ENCODE measurements around the gene HOXD12.

HOXD12 gene, protein sequence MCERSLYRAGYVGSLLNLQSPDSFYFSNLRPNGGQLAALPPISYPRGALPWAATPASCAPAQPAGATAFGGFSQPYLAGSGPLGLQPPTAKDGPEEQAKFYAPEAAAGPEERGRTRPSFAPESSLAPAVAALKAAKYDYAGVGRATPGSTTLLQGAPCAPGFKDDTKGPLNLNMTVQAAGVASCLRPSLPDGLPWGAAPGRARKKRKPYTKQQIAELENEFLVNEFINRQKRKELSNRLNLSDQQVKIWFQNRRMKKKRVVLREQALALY

DNA sequence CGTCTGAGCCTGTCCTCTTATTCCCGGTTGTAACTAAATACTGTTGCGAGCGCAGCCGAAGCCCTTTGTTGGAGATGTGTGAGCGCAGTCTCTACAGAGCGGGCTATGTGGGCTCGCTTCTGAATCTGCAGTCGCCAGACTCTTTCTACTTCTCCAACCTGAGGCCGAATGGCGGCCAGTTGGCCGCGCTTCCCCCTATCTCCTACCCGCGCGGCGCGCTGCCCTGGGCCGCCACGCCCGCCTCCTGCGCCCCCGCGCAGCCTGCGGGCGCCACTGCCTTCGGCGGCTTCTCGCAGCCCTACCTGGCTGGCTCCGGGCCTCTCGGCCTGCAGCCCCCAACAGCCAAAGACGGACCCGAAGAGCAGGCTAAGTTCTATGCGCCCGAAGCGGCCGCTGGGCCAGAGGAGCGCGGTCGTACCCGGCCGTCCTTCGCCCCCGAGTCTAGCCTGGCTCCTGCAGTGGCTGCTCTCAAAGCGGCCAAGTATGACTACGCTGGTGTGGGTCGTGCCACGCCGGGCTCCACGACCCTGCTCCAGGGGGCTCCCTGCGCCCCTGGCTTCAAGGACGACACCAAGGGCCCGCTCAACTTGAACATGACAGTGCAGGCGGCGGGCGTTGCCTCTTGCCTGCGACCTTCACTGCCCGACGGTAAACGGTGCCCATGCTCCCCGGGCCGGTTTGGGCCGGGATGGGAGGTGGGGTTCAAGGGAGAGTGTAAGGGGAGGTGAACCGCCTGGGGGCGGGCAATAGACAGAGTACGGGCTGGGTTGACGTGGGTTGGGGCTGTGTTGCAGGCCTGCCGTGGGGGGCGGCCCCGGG, at the start of gene HOXD12:
HOXD12 (plus strand) TSS at position 68 of the 819 bp plus-strand sequence; CDS start at position 75, 7 bp downstream.
- Histone ChIP-seq H3K36me3 (ENCODE audit: control insufficient read depth, low read length) (no peaks in the 10 kb centered on the region), H3K4me2 (ENCODE audit: low read length) (no peak within 1 kb of the TSS), H3K9me3 (ENCODE audit: control insufficient read depth, insufficient read depth, low read length) (no peaks in the 10 kb centered on the region), H3K27ac (ENCODE audit: low read depth, low read length) (no peak within 1 kb of the TSS), H3K9me2 (replicated peaks; ENCODE audit: control insufficient read depth, low read length) (no peaks in the 10 kb centered on the region), H4K20me1 (ENCODE audit: control insufficient read depth, insufficient read depth, low read depth, low read length) (no peaks in the 10 kb centered on the region), H3K79me2 (ENCODE audit: control insufficient read depth, low read length) (no peaks in the 10 kb centered on the region), H3K27me3 (ENCODE audit: control insufficient read depth, low read length) (peaks cover 17% of the 10 kb centered on the region), H3F3A (ENCODE audit: control insufficient read depth, insufficient read depth) (no peaks in the 10 kb centered on the region), H3K4me1 (ENCODE audit: control insufficient read depth, low read length) (peaks cover 11% of the 10 kb centered on the region), H3K4me3 (ENCODE audit: low read length) (no peak within 1 kb of the TSS)
- no peak for TF ChIP-seq EZH2phosphoT487 (IDR thresholded peaks at IDR 0.05; ENCODE audit: borderline replicate concordance, low read length)
- TF ChIP-seq, protein P1, sequence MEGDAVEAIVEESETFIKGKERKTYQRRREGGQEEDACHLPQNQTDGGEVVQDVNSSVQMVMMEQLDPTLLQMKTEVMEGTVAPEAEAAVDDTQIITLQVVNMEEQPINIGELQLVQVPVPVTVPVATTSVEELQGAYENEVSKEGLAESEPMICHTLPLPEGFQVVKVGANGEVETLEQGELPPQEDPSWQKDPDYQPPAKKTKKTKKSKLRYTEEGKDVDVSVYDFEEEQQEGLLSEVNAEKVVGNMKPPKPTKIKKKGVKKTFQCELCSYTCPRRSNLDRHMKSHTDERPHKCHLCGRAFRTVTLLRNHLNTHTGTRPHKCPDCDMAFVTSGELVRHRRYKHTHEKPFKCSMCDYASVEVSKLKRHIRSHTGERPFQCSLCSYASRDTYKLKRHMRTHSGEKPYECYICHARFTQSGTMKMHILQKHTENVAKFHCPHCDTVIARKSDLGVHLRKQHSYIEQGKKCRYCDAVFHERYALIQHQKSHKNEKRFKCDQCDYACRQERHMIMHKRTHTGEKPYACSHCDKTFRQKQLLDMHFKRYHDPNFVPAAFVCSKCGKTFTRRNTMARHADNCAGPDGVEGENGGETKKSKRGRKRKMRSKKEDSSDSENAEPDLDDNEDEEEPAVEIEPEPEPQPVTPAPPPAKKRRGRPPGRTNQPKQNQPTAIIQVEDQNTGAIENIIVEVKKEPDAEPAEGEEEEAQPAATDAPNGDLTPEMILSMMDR (IDR thresholded peaks at IDR 0.05; ENCODE audit: low read depth, low read length, poor library complexity, severe bottlenecking), result no peak

DNA sequence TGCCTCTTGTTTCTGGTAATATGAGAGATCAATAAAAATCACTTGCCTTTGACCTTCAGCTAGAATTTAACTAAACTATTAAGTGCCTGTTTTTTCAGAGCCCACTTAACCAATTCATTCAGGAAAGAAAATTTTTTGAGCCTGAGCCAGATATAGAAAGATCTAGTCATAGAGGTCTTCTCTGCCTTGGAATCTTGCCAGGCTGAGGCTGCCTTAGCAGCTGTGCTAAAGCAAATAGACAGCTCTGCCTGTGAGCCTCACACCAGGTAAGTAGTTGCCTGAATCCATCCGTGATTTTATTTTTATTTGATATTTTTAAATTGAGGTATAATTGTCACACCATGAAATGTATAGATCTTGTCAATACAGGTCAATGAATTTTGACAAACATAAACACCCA, 43.2 kb upstream of the HOXD12 start:
- no peaks in the 10 kb centered on the region for H3K9me2 ChIP-seq (replicated peaks; ENCODE audit: control insufficient read depth, low read length)
- no peaks in the 10 kb centered on the region for H4K20me1 ChIP-seq (ENCODE audit: control insufficient read depth, insufficient read depth, low read depth, low read length)

DNA sequence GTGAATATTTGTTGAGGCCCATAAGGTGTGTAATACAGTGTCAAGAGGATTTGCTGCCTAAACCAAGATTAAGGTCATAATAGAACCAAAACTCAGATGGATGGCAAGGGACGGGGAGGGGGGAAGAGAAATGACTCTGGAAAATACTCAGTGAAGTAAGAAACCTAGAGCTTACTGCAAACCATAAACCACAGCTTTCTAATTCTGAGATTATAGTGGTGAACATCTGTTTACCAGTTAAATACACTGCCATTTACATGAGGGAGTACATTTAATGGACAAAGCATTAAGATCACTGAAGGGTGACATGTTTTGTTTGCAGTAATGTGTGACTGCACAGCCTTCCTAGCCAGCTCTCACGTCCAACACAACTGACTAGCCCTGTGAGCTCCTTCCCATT, 35.6 kb upstream of the HOXD12 start:
- no peak for TF ChIP-seq EZH2phosphoT487 (IDR thresholded peaks at IDR 0.05; ENCODE audit: borderline replicate concordance, low read length)
- TF ChIP-seq, protein P1 (IDR thresholded peaks at IDR 0.05; ENCODE audit: low read depth, low read length, poor library complexity, severe bottlenecking), result no peak
- Histone ChIP-seq H3K36me3 (ENCODE audit: control insufficient read depth, low read length) (no peaks in the 10 kb centered on the region), H3K4me3 (ENCODE audit: low read length) (no peak overlapping the region), H3K9me2 (replicated peaks; ENCODE audit: control insufficient read depth, low read length) (no peaks in the 10 kb centered on the region), H3K4me1 (ENCODE audit: control insufficient read depth, low read length) (no peaks in the 10 kb centered on the region), H3K4me2 (ENCODE audit: low read length) (no peak overlapping the region), H3K27me3 (ENCODE audit: control insufficient read depth, low read length) (peaks cover 6% of the 10 kb centered on the region; the same call in 1 of the 2 replicates), H3K79me2 (ENCODE audit: control insufficient read depth, low read length) (no peaks in the 10 kb centered on the region), H4K20me1 (ENCODE audit: control insufficient read depth, insufficient read depth, low read depth, low read length) (no peaks in the 10 kb centered on the region), H3F3A (ENCODE audit: control insufficient read depth, insufficient read depth) (no peaks in the 10 kb centered on the region), H3K9me3 (ENCODE audit: control insufficient read depth, insufficient read depth, low read length) (no peaks in the 10 kb centered on the region), H3K27ac (ENCODE audit: low read depth, low read length) (no peak overlapping the region)

More for the DNA sequence above, 43.2 kb upstream of the HOXD12 start:
- Histone ChIP-seq H3K4me3 (ENCODE audit: low read length) (no peak overlapping the region), H3K4me2 (ENCODE audit: low read length) (no peak overlapping the region), H3K36me3 (ENCODE audit: control insufficient read depth, low read length) (no peaks in the 10 kb centered on the region), H3K79me2 (ENCODE audit: control insufficient read depth, low read length) (no peaks in the 10 kb centered on the region), H3K9me3 (ENCODE audit: control insufficient read depth, insufficient read depth, low read length) (no peaks in the 10 kb centered on the region), H3K27ac (ENCODE audit: low read depth, low read length) (no peak overlapping the region), H3K27me3 (ENCODE audit: control insufficient read depth, low read length) (no peaks in the 10 kb centered on the region), H3F3A (ENCODE audit: control insufficient read depth, insufficient read depth) (no peaks in the 10 kb centered on the region), H3K4me1 (ENCODE audit: control insufficient read depth, low read length) (no peaks in the 10 kb centered on the region)
- TF ChIP-seq EZH2phosphoT487 (IDR thresholded peaks at IDR 0.05; ENCODE audit: borderline replicate concordance, low read length), result no peak
- TF ChIP-seq, protein P1 (IDR thresholded peaks at IDR 0.05; ENCODE audit: low read depth, low read length, poor library complexity, severe bottlenecking), result no peak

Data from DOHH2 (cell line).